ENCODE results near the gene GAB3. TPM values are rescaled to one million over a fixed set of nuclear protein-coding genes. Genes with fewer than 3 reads are reported as not detected.

GAB3 gene
- total RNA-seq, 2 experiments from 2014 or later, result 17.7 to 18.7 TPM

GRCh38 chrX:154728431-154729190 is 22.3 kb downstream of the GAB3 start:
- POLR2A ChIA-PET, result interaction anchor here (1.6 kb wide), 1 partner anchor 10 kb away, joined by 5 read pairs; no protein-coding TSS in a partner anchor
- DNase-seq (no peak), ATAC-seq (ENCODE audit: low read depth) (no peak)
- H3K27me3 Mint-ChIP-seq, result no peaks in the 10 kb centered on the region
- peak overlapping the region; percentile 32 for H3K4me3 Mint-ChIP-seq
- H3K9me3 Mint-ChIP-seq, result no peaks in the 10 kb centered on the region
- peak overlapping the region; percentile 63 for H3K27ac Mint-ChIP-seq
- H3K4me1 Mint-ChIP-seq, result peaks cover 78% of the 10 kb centered on the region
- H3K36me3 Mint-ChIP-seq, result peaks cover 21% of the 10 kb centered on the region

DNA sequence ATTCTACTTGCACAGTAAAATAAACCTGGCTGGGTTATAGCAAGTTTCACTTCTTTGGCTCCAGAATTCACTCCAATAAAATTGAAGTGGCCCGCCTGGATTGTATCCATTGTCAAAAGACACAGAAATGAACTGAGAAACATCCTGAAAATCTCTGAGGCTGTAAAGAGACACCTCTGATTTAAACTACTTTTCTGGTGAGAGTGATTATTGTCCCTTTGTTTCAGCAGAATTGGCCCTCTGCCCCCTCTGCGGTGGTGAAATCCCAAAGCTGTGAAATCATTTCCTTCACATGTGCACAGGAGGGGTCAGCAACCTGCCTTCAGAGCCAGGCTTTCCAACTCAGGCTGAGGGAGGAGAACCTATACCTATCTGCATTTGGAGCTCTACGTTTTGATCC is 23.0 kb downstream of the GAB3 start:
- Mint-ChIP-seq H3K9me3 (no peaks in the 10 kb centered on the region), H3K4me3 (no peak overlapping the region), H3K27ac (no peak overlapping the region), H3K36me3 (peaks cover 21% of the 10 kb centered on the region), H3K4me1 (peaks cover 76% of the 10 kb centered on the region), H3K27me3 (no peaks in the 10 kb centered on the region)
- ATAC-seq (ENCODE audit: low read depth), result no peak
- POLR2A ChIA-PET, result no interaction called here
- DNase-seq, result no peak

- Mint-ChIP-seq H3K27ac (no peak overlapping the region), H3K4me3 (no peak overlapping the region), H3K36me3 (peaks cover 21% of the 10 kb centered on the region), H3K27me3 (no peaks in the 10 kb centered on the region), H3K4me1 (peaks cover 72% of the 10 kb centered on the region), H3K9me3 (no peaks in the 10 kb centered on the region)
- POLR2A ChIA-PET, result no interaction called here
- DNase-seq (no peak), ATAC-seq (ENCODE audit: low read depth) (no peak)
Observed at GRCh38 chrX:154727418-154727817, 23.5 kb downstream of the GAB3 start.

GRCh38 chrX:154724993-154725756 is 25.7 kb downstream of the GAB3 start:
- Mint-ChIP-seq H3K27me3 (no peaks in the 10 kb centered on the region), H3K4me3 (peak overlapping the region; percentile 3), H3K4me1 (peaks cover 55% of the 10 kb centered on the region), H3K9me3 (peaks cover 1% of the 10 kb centered on the region), H3K36me3 (peaks cover 29% of the 10 kb centered on the region), H3K27ac (peak overlapping the region; percentile 37)
- no peak for DNase-seq
- ATAC-seq (ENCODE audit: low read depth), result peak; percentile 69
- POLR2A ChIA-PET, result interaction anchor here (0.8 to 1.5 kb wide), 2 partner anchors 24 to 25 kb away, joined by 3 to 4 read pairs; no protein-coding TSS in a partner anchor

DNA sequence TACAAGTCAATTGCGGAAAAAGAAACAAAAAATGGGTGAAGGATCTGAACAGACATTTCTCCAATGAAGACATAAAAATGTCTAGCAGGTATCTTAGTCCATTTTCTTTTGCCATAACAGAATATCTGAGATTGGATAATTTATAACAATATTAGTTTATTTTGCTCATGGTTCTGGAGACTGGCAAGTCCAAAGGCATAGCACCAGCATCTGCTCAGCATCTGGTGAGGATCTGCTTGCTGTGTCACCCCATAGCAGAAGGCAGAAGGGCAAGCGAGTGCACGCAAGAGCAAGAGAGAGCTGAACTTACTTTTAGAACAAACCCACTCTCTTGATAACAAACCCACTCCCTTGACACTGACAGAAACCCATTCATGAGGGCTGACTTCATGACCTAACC is 29.7 kb downstream of the GAB3 start:
- POLR2A ChIA-PET, result no interaction called here
- ATAC-seq (ENCODE audit: low read depth) (no peak), DNase-seq (no peak)
- H3K9me3 Mint-ChIP-seq, result peaks cover 1% of the 10 kb centered on the region
- H3K27me3 Mint-ChIP-seq, result no peaks in the 10 kb centered on the region
- H3K27ac Mint-ChIP-seq, result peak overlapping the region; percentile 34
- peaks cover 60% of the 10 kb centered on the region for H3K4me1 Mint-ChIP-seq
- H3K36me3 Mint-ChIP-seq, result peaks cover 13% of the 10 kb centered on the region
- H3K4me3 Mint-ChIP-seq, result no peak overlapping the region

GRCh38 chrX:154720067-154720466 is 30.8 kb downstream of the GAB3 start:
- POLR2A ChIA-PET, result interaction anchor here (1.0 kb wide), 1 partner anchor 12 kb away, joined by 5 read pairs; no protein-coding TSS in a partner anchor
- Mint-ChIP-seq H3K27me3 (no peaks in the 10 kb centered on the region), H3K4me3 (no peak overlapping the region), H3K4me1 (peaks cover 53% of the 10 kb centered on the region), H3K9me3 (peaks cover 1% of the 10 kb centered on the region), H3K27ac (no peak overlapping the region), H3K36me3 (peaks cover 12% of the 10 kb centered on the region)
- DNase-seq, result no peak
- no peak for ATAC-seq (ENCODE audit: low read depth)

DNA sequence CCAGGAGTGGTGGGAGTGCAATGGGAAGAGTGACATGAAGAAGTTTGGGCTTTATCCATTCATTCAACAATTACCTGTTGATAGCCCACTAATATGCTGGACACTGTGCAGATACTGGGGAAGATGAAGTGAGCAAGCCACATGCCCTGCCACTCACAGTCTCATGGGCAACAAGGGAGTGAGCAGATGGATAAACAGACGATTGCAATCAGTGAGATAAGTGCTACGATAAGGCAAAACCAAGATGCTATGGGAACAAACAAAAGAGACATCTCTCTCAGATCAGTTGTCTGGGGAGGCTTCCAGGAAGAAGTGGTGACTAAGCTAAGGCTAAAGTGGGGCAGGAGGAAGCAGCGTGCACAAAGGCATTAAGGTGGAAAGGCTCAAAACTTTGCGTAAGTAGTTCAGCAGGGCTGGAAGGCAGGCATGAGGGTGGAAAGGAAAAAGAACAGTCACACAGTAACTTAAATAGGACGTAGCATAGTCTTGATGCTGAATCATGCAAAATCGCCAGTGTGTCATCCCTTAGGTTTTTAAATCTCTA is 31.7 kb downstream of the GAB3 start:
- POLR2A ChIA-PET, result interaction anchor here (1.0 to 1.7 kb wide), 5 partner anchors 10 to 31 kb away, joined by 3 to 5 read pairs (median 5); no protein-coding TSS in a partner anchor
- H3K36me3 Mint-ChIP-seq, result peaks cover 15% of the 10 kb centered on the region
- no peaks in the 10 kb centered on the region for H3K27me3 Mint-ChIP-seq
- DNase-seq (no peak), ATAC-seq (ENCODE audit: low read depth) (peak; percentile 71)
- peaks cover 49% of the 10 kb centered on the region for H3K4me1 Mint-ChIP-seq
- H3K4me3 Mint-ChIP-seq, result peak overlapping the region; percentile 77
- peaks cover 1% of the 10 kb centered on the region for H3K9me3 Mint-ChIP-seq
- H3K27ac Mint-ChIP-seq, result peak overlapping the region; percentile 88

- peak overlapping the region; percentile 88 for H3K27ac Mint-ChIP-seq
- H3K27me3 Mint-ChIP-seq, result no peaks in the 10 kb centered on the region
- no peak for DNase-seq
- POLR2A ChIA-PET, result interaction anchor here (1.3 to 1.8 kb wide), 6 partner anchors 10 to 32 kb away, joined by 3 to 6 read pairs (median 5); partner anchors contain the start of gene GAB3
- H3K4me1 Mint-ChIP-seq, result peaks cover 46% of the 10 kb centered on the region
- peak overlapping the region; percentile 77 for H3K4me3 Mint-ChIP-seq
- peaks cover 1% of the 10 kb centered on the region for H3K9me3 Mint-ChIP-seq
- peaks cover 15% of the 10 kb centered on the region for H3K36me3 Mint-ChIP-seq
- no peak for ATAC-seq (ENCODE audit: low read depth)
Observed at GRCh38 chrX:154718616-154719015, 32.3 kb downstream of the GAB3 start.

GRCh38 chrX:154717824-154718223 is 33.1 kb downstream of the GAB3 start:
- Mint-ChIP-seq H3K9me3 (peaks cover 1% of the 10 kb centered on the region), H3K4me1 (peaks cover 46% of the 10 kb centered on the region), H3K4me3 (peak overlapping the region; percentile 77), H3K27me3 (no peaks in the 10 kb centered on the region), H3K27ac (peak overlapping the region; percentile 88), H3K36me3 (peaks cover 18% of the 10 kb centered on the region)
- POLR2A ChIA-PET, result interaction anchor here (1.4 to 1.8 kb wide), 4 partner anchors 11 to 33 kb away, joined by 5 to 6 read pairs (median 5); partner anchors contain the start of gene GAB3
- no peak for DNase-seq
- ATAC-seq (ENCODE audit: low read depth), result peak; percentile 43

- Mint-ChIP-seq H3K4me1 (peaks cover 53% of the 10 kb centered on the region), H3K36me3 (peaks cover 18% of the 10 kb centered on the region), H3K27me3 (no peaks in the 10 kb centered on the region), H3K27ac (no peak overlapping the region), H3K9me3 (no peaks in the 10 kb centered on the region), H3K4me3 (no peak overlapping the region)
- ATAC-seq (ENCODE audit: low read depth) (no peak), DNase-seq (no peak)
- POLR2A ChIA-PET, result no interaction called here
Observed at GRCh38 chrX:154715825-154716224, 35.1 kb downstream of the GAB3 start.

GRCh38 chrX:154714925-154715324 is 36.0 kb downstream of the GAB3 start:
- H3K9me3 Mint-ChIP-seq, result no peaks in the 10 kb centered on the region
- H3K27ac Mint-ChIP-seq, result no peak overlapping the region
- ATAC-seq (ENCODE audit: low read depth) (peak; percentile 31), DNase-seq (no peak)
- H3K27me3 Mint-ChIP-seq, result no peaks in the 10 kb centered on the region
- H3K4me3 Mint-ChIP-seq, result no peak overlapping the region
- peaks cover 22% of the 10 kb centered on the region for H3K36me3 Mint-ChIP-seq
- POLR2A ChIA-PET, result no interaction called here
- H3K4me1 Mint-ChIP-seq, result peaks cover 53% of the 10 kb centered on the region

DNA sequence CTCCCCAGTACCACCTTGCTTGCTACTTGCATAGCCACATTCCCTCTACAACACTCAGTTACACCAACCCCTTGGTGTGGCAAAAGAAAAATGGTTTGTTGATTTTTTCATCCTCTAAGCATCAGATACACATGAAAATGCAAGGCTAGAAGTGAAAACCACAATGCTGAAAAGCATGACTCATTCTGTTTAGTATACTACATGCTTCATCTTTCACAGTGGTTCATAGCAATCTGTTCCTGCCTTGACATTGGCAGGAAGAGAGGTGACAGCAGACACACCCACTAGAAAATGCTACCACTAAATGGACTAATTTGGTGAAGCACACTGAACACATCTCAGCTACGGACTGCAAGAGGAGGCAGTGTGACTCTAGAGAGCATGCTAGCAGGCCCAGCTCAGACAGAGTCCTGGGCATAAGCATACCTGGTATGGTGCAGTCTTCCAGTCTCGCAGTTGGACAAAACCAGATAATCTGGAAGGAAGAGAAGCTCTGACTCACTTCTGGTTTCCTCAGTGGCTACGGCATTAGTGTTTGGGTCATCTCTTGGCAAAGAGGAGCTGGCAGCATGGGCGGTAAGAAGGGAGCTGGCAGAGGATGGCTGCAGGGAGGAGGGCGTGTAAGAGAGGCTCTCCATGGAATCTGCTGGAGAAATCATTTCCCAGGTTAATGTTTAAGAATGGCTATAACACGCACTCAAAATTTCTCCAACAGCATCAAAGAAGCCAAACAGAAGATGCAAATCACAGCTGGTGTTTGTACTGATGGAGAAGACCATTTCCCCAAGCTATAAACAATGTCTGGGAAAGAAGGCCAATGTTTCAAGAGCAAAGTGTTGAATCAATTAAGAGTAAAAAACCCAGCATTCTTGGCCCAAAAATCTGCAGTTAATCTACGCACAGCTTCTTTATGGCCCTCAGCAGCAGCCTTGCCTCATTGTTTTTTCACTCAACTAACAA is 37.8 kb downstream of the GAB3 start:
- Mint-ChIP-seq H3K36me3 (peaks cover 31% of the 10 kb centered on the region), H3K27ac (peak overlapping the region; percentile 86), H3K9me3 (no peaks in the 10 kb centered on the region), H3K4me1 (peaks cover 37% of the 10 kb centered on the region), H3K4me3 (peak overlapping the region; percentile 52), H3K27me3 (no peaks in the 10 kb centered on the region)
- POLR2A ChIA-PET, result interaction anchor here (1.2 kb wide), 1 partner anchor 19 kb away, joined by 3 read pairs; no protein-coding TSS in a partner anchor
- ATAC-seq (ENCODE audit: low read depth), result peak; percentile 94
- no peak for DNase-seq

All from activated naive CD8-positive, alpha-beta T cell treated with anti-CD3 and anti-CD28 coated beads, Interleukin-2, amount 10 ng/mL, durations not matched to agents 7 days and 5 days (primary cell).